Measurements from ENCODE around the gene SZT2. TPM values are rescaled to one million over a fixed set of nuclear protein-coding genes. Genes with fewer than 3 reads are reported as not detected.
A peak's percentile ranks its signal among the peaks of the same experiment; 100 is the strongest.

The SZT2 gene
- 10 to 100 TPM; 21.4 to 34.7 (median 33.0) TPM for polyA plus RNA-seq (ENCODE audit: insufficient read length in 3 of 3)
- long read RNA-seq, donor 1, result 0 reads
- long read RNA-seq, donor 2, partial matches to known transcripts, result 27 of 112 reads
- long read RNA-seq, donor 2, other reads (novel, unspliced or antisense), result 85 of 112 reads
- long read RNA-seq, donor 3, partial matches to known transcripts, result 34 of 80 reads
- long read RNA-seq, donor 3, other reads (novel, unspliced or antisense), result 45 of 80 reads
- long read RNA-seq, donor 4, partial matches to known transcripts, result 56 of 103 reads
- long read RNA-seq, donor 4, other reads (novel, unspliced or antisense), result 47 of 103 reads
- long read RNA-seq, donor 5, partial matches to known transcripts, result 5 of 28 reads
- long read RNA-seq, donor 5, other reads (novel, unspliced or antisense), result 23 of 28 reads
- long read RNA-seq, donor 6, partial matches to known transcripts, result 16 of 116 reads
- long read RNA-seq, donor 6, other reads (novel, unspliced or antisense), result 99 of 116 reads
- long read RNA-seq, donor 7, partial matches to known transcripts, result 29 of 104 reads
- long read RNA-seq, donor 7, other reads (novel, unspliced or antisense), result 75 of 104 reads
- long read RNA-seq, donor 8, partial matches to known transcripts, result 12 of 48 reads
- long read RNA-seq, donor 8, other reads (novel, unspliced or antisense), result 36 of 48 reads
- long read RNA-seq, donor 9, partial matches to known transcripts, result 48 of 121 reads
- long read RNA-seq, donor 9, other reads (novel, unspliced or antisense), result 73 of 121 reads
- long read RNA-seq, donor 10, partial matches to known transcripts, result 40 of 73 reads
- long read RNA-seq, donor 10, other reads (novel, unspliced or antisense), result 33 of 73 reads
- long read RNA-seq, donor 11, partial matches to known transcripts, result 33 of 61 reads
- long read RNA-seq, donor 11, other reads (novel, unspliced or antisense), result 28 of 61 reads
- long read RNA-seq, donor 12, partial matches to known transcripts, result 78 of 162 reads
- long read RNA-seq, donor 12, other reads (novel, unspliced or antisense), result 84 of 162 reads
- long read RNA-seq, donor 13, full-length matches to known transcripts, result 1 of 1 reads
- long read RNA-seq, donor 13, partial matches to known transcripts, result 0 of 1 reads
- long read RNA-seq, donor 13, other reads (novel, unspliced or antisense), result 0 of 1 reads
- long read RNA-seq, donor 14, result 0 reads
- long read RNA-seq, donor 15, partial matches to known transcripts, result 44 of 159 reads
- long read RNA-seq, donor 15, other reads (novel, unspliced or antisense), result 115 of 159 reads
- long read RNA-seq, donor 16, partial matches to known transcripts, result 0 of 1 reads
- long read RNA-seq, donor 16, other reads (novel, unspliced or antisense), result 0 of 1 reads

- DNase-seq, result peak; percentile 95
Observed at GRCh38 chr1:43389326-43390313, at the start of gene SZT2, which contains the start of gene MED8. Gene SZT2 (plus strand): TSS chr1:43389899. CDS start chr1:43389969, 70 bp downstream. Gene MED8 (minus strand): TSS chr1:43389800. CDS start chr1:43389764, 36 bp downstream.

DNA sequence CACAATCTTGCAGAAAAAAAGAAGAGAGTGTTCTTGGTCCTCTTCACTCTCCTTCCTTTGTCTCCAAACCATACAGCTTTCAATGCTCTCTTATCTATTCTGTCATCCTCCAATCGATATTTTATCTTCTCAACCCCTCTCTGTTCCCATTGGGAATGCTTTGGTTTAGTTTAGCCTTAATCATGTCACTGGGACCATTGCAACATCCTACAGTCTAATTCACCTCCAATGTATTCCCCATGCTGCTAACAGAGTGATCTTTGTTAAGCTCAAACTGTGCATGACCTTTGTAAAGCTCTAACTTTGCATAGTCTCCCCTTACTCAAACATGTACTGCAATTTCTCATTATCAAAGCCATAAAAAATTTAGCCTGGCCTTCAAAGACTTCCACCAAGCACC, 49.1 kb upstream of the SZT2 start:
- no peak for DNase-seq

DNA sequence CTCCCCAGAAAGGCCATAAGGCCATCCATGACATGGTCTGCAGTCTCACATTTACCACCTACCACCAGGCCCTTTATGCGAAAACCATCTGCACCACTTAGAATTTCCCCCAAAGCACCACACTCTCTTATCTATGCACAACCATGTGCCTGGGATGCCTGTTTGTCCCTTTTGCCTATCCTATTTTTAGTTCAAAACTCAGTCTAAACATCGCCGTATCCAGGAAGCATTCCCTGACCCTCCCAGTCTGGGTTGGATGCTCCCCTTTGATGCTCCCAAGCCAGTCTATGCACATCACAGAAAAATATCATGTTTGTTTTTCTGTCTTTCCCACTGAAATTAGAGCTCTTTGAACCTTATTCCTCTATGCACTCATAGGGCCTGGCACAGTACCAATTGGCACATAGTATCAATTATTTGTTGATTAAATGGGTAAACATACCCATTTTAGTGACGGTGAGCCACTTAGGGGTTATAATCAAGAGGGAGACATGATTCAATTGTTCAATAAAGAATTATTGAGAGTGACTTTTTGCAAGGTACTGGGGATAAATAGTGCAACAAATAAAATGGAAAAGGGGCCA, 45.3 kb upstream of the SZT2 start:
- DNase-seq, result no peak

GRCh38 chr1:43345120-43345519, 44.6 kb upstream of the SZT2 start:
- no peak for DNase-seq

DNA sequence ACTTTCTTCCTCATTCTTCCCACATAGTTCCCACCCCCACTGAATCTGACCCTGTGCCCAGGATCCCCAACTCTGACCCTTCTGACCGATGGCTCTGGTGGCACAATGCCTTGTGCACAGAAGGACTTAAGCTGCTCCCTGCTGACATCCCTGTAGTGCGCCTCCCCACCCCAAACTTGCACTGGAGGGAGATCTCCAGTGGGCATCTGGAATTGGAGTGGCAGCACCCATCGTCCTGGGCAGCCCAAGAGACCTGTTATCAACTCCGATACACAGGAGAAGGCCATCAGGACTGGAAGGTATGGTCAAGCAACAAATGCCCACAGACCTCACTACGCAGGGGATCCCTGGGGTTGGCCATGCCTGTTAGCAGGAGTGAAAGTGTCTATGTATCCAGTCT, 43.1 kb upstream of the SZT2 start:
- no peak for DNase-seq

GRCh38 chr1:43348343-43348808, 41.3 kb upstream of the SZT2 start:
- DNase-seq, result no peak

GRCh38 chr1:43348809-43349593, 40.7 kb upstream of the SZT2 start:
- peak; percentile 86 for DNase-seq

- no peak for DNase-seq
Observed at GRCh38 chr1:43349594-43350306, 39.9 kb upstream of the SZT2 start.

DNA sequence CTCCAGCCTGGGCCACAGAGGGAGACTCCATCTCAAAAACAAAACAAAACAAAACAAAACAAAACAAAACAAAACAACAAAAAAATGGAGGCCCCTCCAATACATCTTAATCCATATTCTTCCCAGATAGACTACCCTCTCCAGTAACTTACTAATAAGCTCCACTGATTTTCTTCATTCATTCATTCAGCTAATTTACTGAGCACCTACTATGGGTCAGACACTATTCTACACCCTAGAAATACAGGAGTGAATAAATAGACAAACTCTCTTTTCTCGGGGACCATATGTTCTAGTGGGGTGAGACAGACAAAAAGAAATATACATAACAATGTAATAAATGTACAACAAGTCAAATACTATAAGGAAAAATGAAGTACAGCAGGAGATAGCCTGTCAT, 38.7 kb upstream of the SZT2 start:
- no peak for DNase-seq

GRCh38 chr1:43351421-43352350, 38.0 kb upstream of the SZT2 start:
- DNase-seq, result no peak

GRCh38 chr1:43352351-43352705, 37.4 kb upstream of the SZT2 start:
- no peak for DNase-seq

- no peak for DNase-seq
Observed at GRCh38 chr1:43352881-43353280, 36.8 kb upstream of the SZT2 start.

DNA sequence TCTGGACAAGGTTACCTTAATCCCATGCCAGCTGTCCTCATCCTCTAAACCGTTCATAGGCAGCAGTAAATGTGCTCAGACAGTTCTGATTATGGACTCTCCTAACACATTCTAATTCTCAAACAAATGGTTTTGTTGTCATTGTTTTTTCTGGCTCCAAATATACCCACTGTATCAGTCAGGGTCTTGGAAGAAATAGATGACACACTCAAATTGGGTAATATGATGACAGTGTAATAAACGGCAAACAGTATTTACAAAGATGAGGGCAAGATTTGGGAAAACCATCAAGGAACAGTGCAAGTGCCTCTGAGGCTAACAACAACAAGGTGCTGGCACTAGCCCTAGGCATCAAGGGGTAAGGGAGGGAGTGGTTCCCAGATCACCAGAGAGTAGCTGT, 35.2 kb upstream of the SZT2 start:
- no peak for DNase-seq

DNA sequence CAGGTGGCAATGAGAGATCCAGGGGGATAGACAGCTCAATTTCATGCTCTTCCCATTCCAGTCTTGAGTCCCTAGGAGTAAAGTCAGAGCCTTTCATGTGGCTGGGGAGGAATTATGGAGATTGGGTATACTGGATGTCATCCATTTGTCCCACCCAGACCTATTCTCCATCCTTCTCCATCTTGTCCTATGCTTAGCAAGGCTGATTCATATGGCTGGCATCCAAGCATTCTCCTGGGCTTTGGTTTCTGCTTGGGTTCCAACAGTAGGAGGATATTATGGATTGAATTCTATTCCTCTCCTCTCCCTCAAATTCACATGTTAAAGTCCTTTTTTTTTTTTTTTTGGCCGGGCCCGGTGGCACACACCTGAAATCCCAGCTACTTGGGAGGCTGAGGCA, 34.8 kb upstream of the SZT2 start:
- DNase-seq, result no peak

DNA sequence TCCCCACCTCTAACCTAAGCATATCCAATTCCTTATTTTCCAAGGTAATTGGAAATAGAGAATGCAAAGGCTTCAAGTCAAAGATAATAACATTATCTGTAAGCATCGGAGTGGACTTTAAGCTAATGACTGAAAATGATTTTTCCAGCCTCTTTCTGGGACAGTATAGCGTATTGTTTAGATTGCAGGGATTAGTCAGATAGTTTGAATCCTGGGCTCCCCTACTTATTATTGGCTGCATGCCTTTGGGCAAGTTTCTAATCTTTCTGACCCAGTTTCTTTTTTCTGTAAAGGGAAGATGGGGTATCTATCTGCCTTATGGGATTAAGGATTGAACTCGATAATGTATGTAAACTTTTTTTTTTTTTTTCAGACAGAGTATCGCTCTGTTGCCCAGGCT, 32.4 kb upstream of the SZT2 start:
- no peak for DNase-seq

DNA sequence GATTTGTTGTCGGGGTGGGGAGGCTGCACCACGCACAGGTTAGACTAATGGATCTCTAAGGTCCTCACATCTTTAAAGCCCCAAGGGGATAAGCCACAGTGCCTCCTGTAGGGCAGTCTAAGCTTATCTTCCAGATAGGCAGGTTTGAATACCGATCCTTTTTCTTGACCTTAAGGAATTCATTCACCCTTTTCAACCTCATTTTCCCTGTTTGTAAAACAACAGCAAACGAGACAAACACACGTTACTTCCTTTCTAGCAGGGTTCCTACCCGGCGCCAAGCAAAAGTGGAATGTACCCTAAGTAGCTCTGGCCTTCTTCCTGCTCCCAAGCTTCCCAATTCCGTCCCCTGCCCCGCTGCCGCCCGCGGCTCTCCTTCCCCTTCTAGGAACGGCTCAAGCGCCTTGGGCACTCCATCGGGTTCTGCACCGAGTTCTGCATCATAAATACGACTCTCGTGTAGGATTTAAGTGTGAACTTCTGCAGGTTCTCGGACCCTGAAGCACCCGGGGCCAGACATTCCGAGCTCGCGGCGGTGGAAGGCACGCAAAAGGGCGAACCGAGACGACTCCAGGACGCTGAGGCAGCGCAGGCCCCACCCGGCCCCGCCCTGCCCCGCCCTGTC, 31.5 kb upstream of the SZT2 start:
- peak; percentile 35 for DNase-seq
